Testis (tissue), 3 donors: Measurements from ENCODE around the gene DPEP1. TPM values are rescaled to one million over a fixed set of nuclear protein-coding genes. Genes with fewer than 3 reads are reported as not detected.
"Not testable (repeated sequence)": the region's sequence is repeated elsewhere in the genome, so short reads cannot be mapped to it uniquely, and the experiment has no call there.

Experiments
- DNase-seq: peaks from one replicate; pipeline ENCODE4 v3.0.0-alpha.2; 2019
- H3K27ac ChIP-seq, 2 donors: fragments of 200-600 bp; sonication (generic); one replicate each; pipeline ENCODE4 v1.5.1; 2019
- H3K27me3 ChIP-seq: fragments of 200-600 bp; sonication (generic); one replicate; pipeline ENCODE4 v1.5.1; 2019
- H3K36me3 ChIP-seq: fragments of 200-600 bp; sonication (generic); one replicate; pipeline ENCODE4 v1.5.1; 2017; ENCODE audit warnings: low read depth; ENCODE audit errors: missing control alignments
- H3K4me1 ChIP-seq: fragments of 200-600 bp; sonication (generic); one replicate; pipeline ENCODE4 v1.5.1; 2019
- H3K4me3 ChIP-seq, 2 donors: fragments of 200-600 bp; sonication (generic); one replicate each; pipeline ENCODE4 v1.5.1; 2017 to 2019
- H3K9me3 ChIP-seq: fragments of 200-600 bp; sonication (generic); one replicate; pipeline ENCODE4 v1.5.1; 2017
- POLR2A ChIP-seq: fragments of 450-650 bp; IDR thresholded peaks from one replicate; pipeline ENCODE4 v1.6.1; 2017; ENCODE audit warnings: antibody characterized with exemption, mild to moderate bottlenecking, moderate library complexity
- WGBS, 2 donors: methylation state at CpG; one replicate each; pipeline ENCODE4 v1.1.5; 2018; 5-methylcytosine and 5-hydroxymethylcytosine counted together
- intact Hi-C: fragments of 100-400 bp; cut with DNase I; formaldehyde crosslinking; loops from one replicate; pipeline ENCODE4 v1.15.1; 2023; ENCODE audit warnings: low total_unique reads
- polyA plus RNA-seq: library from polyadenylated mRNA; stranded (reverse); fragments of 350-450 nt; fragmentation: Illumina TruSeq; extraction: RNeasy Lipid Tissue Mini Kit (QIAGEN cat#74804); gene quantifications from one replicate; pipeline ENCODE4 v1.2.3, GENCODE V29; 2014; ENCODE audit warnings: low read depth, low replicate concordance; ENCODE audit not compliant: insufficient read depth
- total RNA-seq, 2 donors: library from RNA; depleted of rRNA; stranded (reverse); fragments of >200 nt; gene quantifications; one replicate each; pipeline ENCODE4 v1.2.3, GENCODE V29; 2016
- TF ChIP-seq, protein P1 (sequence below), 3 experiments: fragments of 450-650 bp in 2 of 3; fragments of 200-600 bp in 1 of 3; sonication (generic) in 1 of 3; IDR thresholded peaks; one replicate each; pipeline ENCODE4 v1.5.1; 2016 to 2019; ENCODE audit warnings: antibody characterized with exemption in 3 of 3, mild to moderate bottlenecking in 2 of 3, moderate library complexity in 1 of 3

DPEP1 gene
- total and polyA plus RNA-seq, 3 donors from 2014 or later, result 105 to 256 (median 125) TPM

DNA sequence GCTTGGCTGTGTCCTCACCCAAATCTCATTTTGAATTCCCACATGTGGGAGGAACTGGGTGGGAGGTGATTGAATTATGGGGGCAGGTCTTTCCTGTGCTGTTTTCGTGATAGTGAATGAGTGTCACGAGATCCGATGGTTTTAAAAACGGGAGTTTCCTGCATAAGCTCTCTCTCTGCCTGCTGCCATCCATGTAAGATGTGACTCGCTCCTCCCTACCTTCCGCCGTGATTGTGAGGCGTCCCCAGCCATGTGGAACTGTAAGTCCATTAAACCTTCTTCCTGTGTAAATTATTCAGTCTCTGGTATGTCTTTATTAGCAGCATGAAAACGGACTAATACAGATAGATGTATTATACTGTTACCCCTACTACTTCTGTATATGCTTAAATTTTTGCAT, 47.8 kb downstream of the DPEP1 start:
- Histone ChIP-seq H3K27ac (no peak overlapping the region), H3K27me3 (no peaks in the 10 kb centered on the region), H3K4me3 (no peak overlapping the region), H3K9me3 (no peaks in the 10 kb centered on the region), H3K4me1 (peaks cover 13% of the 10 kb centered on the region), H3K36me3 (no peaks in the 10 kb centered on the region)
- DNase-seq, result no peak
- no peak for TF ChIP-seq POLR2A
- TF ChIP-seq, protein P1, sequence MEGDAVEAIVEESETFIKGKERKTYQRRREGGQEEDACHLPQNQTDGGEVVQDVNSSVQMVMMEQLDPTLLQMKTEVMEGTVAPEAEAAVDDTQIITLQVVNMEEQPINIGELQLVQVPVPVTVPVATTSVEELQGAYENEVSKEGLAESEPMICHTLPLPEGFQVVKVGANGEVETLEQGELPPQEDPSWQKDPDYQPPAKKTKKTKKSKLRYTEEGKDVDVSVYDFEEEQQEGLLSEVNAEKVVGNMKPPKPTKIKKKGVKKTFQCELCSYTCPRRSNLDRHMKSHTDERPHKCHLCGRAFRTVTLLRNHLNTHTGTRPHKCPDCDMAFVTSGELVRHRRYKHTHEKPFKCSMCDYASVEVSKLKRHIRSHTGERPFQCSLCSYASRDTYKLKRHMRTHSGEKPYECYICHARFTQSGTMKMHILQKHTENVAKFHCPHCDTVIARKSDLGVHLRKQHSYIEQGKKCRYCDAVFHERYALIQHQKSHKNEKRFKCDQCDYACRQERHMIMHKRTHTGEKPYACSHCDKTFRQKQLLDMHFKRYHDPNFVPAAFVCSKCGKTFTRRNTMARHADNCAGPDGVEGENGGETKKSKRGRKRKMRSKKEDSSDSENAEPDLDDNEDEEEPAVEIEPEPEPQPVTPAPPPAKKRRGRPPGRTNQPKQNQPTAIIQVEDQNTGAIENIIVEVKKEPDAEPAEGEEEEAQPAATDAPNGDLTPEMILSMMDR (IDR thresholded peaks at IDR 0.05), result no peak
- 89 to 90% methylated on average over 9 of the region's 9 CpGs for WGBS, 2 donors
- intact Hi-C loops, result no loop called here

DNA sequence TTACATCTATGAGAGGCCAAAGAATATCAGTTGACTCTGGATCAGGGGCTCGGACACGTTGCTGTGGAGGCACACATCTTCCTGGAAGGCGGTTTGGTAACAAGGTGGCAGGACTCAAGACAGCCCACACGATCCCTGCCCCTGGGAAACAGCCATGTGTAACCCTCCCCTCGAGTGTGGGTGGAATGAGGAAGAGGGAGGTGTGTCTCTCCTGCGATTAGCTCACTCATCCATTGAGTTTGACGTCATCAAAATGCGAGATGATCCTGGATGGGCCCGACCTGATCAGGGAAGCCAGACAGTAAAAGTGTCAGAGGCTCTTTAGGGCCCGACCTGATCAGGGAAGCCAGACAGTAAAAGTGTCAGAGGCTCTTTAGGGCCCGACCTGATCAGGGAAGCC, 50.8 kb downstream of the DPEP1 start:
- DNase-seq, H3K27ac ChIP-seq, intact Hi-C loops, H3K9me3 ChIP-seq, H3K4me1 ChIP-seq, H3K36me3 ChIP-seq, H3K27me3 ChIP-seq, H3K4me3 ChIP-seq: not testable (repeated sequence)
- 73 to 79% methylated on average over 11 of the region's 11 CpGs for WGBS, 2 donors

DNA sequence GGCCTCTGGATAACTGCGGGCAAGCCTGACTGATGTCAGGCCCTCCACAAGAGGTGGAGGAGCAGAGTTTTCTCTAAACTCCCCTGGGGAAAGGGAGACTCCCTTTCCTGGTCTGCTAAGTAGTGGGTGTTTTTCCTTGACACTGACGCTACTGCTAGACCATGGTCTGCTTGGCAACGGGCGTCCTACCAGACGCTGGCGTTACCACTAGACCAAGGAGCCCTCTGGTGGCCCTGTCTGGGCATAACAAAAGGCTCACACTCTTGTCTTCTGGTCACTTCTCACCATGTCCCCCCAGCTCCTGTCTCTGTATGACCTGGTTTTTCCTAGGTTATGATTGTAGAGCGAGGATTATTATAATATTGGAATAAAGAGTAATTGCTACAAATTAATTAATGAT, 53.6 kb downstream of the DPEP1 start:
- H3K36me3 ChIP-seq, H3K4me1 ChIP-seq, H3K4me3 ChIP-seq, H3K9me3 ChIP-seq, intact Hi-C loops, H3K27me3 ChIP-seq, H3K27ac ChIP-seq: not testable (repeated sequence)
- WGBS, 2 donors, result 57 to 59% methylated on average over 4 to 7 of the region's 7 CpGs
- DNase-seq, result peak; percentile 46
- TF ChIP-seq, protein P1 (IDR thresholded peaks at IDR 0.05), result peak in 1 of 3 experiments; percentile 34

DNA sequence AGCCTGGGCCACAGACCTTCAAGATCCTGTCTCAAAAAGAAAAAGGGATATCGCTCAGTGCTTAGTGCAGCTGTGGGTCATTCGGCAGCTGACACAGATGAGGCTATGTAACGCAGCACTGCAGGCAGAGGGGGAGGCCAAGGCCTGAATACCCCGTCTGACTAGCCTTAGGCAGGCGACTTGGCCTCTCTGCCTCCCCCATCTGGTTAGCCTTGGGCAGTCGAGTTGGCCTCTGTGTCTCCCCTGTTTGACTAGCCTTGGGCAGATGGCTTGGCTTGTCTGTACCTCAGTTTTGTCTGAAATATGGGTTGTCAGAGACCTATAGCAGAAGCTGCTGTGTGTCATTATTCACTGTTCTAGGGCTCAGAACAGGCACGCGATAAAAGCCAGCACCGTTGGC, 54.2 kb downstream of the DPEP1 start:
- no peaks in the 10 kb centered on the region for H3K27me3 ChIP-seq
- H3K9me3 ChIP-seq, result no peaks in the 10 kb centered on the region
- TF ChIP-seq, protein P1 (IDR thresholded peaks at IDR 0.05), result no peak
- TF ChIP-seq POLR2A, result no peak
- no peaks in the 10 kb centered on the region for H3K4me1 ChIP-seq
- H3K4me3 ChIP-seq, result no peak overlapping the region
- WGBS, 2 donors, result 80% methylated on average over 9 of the region's 9 CpGs
- H3K27ac ChIP-seq, result no peak overlapping the region
- intact Hi-C loops, result no loop called here
- no peak for DNase-seq
- H3K36me3 ChIP-seq, result no peaks in the 10 kb centered on the region

DNA sequence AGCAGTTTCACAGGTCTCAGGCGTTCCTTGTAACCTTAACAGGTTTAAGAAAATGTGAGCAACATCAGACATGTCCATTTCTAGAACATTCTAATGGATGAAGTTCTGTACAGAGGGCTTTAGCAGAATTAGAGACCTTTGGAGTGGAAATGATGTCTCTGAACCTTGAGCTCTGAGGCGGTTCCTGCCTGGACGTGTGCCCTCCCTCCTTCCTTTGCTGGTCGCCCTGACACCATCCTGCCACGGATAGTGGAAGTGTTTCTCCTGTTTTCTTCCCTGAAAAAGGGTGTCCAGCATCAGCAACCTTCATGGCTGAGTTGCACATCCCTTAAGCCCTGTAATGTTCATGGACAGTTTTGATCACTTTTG, 55.3 kb downstream of the DPEP1 start:
- no peak for DNase-seq
- WGBS, 2 donors, result 86% methylated on average over 5 of the region's 5 CpGs
- no peaks in the 10 kb centered on the region for H3K4me1 ChIP-seq
- TF ChIP-seq, protein P1 (IDR thresholded peaks at IDR 0.05), result no peak
- TF ChIP-seq POLR2A, result no peak
- no peaks in the 10 kb centered on the region for H3K9me3 ChIP-seq
- H3K4me3 ChIP-seq, result no peak overlapping the region
- intact Hi-C loops, result no loop called here
- no peaks in the 10 kb centered on the region for H3K36me3 ChIP-seq
- H3K27ac ChIP-seq, result no peak overlapping the region
- H3K27me3 ChIP-seq, result no peaks in the 10 kb centered on the region
